Measurements from ENCODE around the gene RIPOR1.

DNA sequence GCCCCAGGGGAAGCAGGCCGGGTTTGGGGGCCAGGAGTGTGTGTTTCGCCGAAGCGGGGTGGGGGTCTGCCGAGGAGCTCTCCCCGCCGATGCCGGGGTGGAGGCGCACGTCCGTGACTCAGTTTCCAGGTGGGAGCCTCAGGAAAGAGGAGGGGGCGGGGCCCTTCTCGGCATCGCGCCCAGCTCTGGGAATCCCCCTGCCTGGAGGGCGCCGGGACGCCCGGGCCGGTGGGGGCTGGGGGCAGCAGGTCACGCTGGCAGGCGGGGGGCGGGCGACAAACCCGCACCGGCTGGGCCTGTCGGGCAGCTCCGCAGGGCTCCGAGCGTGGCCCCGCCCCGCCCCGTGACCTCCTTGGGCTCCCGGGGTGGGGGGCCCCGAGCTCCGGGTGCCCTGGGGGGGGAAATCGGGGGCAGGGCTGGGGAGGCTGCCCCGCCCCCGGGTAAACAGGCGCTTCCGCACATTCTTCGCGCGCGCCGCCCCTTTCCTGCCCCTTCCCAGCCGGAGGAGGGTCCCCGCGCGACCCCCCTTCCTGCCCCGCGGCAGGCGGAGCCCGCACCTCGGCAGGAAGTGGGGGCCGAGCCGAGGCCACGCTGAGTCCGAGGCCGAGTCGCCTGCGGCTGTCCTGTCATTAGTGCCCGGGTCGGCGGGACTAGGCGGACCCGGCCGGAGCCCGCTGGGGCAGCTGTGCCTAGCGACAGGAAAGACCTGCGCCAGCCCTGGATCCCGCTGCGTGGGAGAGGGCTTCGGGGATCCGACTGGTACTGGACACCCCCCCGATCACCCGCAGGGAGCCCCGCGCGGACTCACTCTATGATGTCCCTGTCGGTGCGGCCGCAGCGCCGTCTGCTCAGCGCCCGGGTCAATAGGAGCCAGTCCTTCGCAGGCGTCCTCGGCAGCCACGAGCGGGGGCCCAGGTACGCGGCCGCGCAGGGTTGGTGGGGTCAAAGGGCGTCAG, 9.3 kb downstream of the RIPOR1 start:
- TF ChIP-seq POLR2A (IDR thresholded peaks at IDR 0.05; ENCODE audit: low read length) (no peak), GATA1 (IDR thresholded peaks at IDR 0.05; ENCODE audit: low read depth, low read length) (no peak)
